ENCODE data around the gene HOXC10.

DNA sequence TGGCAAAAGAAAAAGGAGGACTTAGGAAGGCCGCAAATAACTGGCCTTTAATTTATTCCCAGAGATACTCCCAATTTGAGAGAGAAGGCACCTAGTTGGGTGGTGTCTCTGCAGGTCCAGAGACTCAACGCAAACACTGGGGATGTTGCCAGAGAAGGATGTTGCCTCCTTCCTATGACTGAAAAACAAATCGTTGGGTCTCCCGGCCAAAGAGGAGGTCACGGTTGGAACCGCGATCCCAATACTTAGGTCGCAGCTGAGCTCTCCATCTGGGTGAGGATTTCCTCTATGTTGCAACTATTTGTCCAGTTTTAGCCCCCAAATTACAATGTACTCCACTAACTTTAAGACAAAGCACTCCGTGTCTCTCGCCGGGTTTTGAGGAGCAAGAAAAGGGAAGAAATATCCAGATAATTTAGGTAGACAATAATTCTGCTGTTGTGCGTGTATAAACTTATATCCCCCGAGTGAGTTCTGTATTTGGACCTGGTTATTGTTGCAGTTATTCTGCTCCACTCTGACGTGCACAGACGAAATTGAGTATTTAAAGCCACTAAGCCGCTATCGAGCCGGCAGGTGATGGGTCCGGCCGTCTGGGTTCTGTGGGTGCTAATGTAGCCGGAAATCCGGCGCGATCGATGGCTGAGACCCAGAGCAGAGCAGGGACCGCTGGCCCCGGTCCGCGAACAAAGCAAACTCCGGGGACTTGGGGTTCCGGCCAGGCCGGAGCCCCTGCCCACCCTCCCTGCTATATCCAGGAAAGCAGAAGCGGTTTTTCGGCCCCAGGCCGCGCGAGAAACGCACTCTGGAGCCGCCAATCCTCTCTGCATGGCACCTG is 24.5 kb upstream of the HOXC10 start:
- TF ChIP-seq, protein P1, sequence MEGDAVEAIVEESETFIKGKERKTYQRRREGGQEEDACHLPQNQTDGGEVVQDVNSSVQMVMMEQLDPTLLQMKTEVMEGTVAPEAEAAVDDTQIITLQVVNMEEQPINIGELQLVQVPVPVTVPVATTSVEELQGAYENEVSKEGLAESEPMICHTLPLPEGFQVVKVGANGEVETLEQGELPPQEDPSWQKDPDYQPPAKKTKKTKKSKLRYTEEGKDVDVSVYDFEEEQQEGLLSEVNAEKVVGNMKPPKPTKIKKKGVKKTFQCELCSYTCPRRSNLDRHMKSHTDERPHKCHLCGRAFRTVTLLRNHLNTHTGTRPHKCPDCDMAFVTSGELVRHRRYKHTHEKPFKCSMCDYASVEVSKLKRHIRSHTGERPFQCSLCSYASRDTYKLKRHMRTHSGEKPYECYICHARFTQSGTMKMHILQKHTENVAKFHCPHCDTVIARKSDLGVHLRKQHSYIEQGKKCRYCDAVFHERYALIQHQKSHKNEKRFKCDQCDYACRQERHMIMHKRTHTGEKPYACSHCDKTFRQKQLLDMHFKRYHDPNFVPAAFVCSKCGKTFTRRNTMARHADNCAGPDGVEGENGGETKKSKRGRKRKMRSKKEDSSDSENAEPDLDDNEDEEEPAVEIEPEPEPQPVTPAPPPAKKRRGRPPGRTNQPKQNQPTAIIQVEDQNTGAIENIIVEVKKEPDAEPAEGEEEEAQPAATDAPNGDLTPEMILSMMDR (IDR thresholded peaks at IDR 0.05; ENCODE audit: insufficient read depth, low read length): no peak
- TF ChIP-seq, protein P2, sequence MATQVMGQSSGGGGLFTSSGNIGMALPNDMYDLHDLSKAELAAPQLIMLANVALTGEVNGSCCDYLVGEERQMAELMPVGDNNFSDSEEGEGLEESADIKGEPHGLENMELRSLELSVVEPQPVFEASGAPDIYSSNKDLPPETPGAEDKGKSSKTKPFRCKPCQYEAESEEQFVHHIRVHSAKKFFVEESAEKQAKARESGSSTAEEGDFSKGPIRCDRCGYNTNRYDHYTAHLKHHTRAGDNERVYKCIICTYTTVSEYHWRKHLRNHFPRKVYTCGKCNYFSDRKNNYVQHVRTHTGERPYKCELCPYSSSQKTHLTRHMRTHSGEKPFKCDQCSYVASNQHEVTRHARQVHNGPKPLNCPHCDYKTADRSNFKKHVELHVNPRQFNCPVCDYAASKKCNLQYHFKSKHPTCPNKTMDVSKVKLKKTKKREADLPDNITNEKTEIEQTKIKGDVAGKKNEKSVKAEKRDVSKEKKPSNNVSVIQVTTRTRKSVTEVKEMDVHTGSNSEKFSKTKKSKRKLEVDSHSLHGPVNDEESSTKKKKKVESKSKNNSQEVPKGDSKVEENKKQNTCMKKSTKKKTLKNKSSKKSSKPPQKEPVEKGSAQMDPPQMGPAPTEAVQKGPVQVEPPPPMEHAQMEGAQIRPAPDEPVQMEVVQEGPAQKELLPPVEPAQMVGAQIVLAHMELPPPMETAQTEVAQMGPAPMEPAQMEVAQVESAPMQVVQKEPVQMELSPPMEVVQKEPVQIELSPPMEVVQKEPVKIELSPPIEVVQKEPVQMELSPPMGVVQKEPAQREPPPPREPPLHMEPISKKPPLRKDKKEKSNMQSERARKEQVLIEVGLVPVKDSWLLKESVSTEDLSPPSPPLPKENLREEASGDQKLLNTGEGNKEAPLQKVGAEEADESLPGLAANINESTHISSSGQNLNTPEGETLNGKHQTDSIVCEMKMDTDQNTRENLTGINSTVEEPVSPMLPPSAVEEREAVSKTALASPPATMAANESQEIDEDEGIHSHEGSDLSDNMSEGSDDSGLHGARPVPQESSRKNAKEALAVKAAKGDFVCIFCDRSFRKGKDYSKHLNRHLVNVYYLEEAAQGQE (IDR thresholded peaks at IDR 0.05; ENCODE audit: insufficient replicate concordance, low read depth): no peak
